ENCODE results near the gene SBF1.

Gene SBF1

DNA sequence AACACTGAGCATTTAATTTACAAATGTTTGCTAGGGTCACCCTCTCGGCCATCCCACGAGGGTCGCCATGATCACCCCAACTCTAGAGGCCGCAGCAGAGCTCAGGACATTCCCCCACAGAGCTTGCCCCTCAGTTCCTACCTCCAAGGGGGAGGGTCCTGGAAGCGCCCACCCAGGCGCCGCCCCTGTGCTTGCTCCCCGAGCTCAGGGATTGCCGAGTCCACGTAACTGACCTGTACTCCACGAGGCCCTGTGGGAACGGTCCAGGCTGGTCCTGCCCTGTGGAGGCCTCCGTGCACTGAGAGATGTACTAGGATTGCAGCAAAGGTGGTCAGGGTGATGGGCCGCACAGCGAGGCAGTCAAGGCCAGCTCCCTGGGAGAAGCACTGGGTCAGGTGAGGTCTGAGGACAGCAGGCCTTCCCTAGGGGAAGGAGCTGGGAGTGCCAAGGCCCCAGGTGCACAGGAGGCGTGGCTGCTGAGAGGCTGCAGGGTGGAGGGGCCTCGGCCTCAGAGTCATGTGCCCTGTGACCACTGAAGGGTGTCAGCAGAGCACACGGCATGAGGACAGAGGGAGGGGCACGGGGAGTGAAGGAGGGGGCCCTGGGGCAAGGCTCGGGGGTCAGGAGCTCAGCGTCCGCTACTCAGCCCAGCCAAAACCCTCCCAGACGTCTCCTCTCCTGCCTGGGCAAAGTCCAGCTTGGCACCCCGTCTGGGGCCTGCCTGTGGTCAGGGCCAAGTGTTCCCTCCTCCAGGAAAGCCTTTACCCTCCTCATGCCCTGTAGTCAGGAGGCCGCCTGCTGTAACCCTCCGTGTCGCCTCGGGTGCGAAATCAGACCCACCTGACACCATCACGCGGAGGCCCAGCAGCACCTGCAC, 9.4 kb upstream of the SBF1 start:
- no peak for DNase-seq

DNA sequence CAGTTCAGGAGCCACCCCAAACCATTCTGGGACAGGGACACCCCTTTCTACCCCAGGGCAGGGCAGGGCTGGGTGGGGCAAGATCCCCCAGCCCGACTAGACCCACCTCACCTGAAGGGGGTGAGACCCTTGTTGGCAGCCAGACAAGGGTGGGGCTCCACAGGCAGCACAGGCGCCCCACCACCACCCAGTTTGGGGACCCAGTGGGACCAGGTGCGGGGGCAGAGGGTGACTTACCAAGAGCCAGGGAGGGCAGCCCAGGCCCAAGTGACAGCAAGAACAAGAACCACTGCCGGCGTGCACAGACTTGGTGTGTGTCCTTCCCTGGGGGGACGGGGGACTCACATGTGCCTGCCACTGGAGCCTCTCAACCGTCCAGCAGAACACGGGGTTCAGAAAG, 8.7 kb upstream of the SBF1 start:
- DNase-seq = no peak

DNA sequence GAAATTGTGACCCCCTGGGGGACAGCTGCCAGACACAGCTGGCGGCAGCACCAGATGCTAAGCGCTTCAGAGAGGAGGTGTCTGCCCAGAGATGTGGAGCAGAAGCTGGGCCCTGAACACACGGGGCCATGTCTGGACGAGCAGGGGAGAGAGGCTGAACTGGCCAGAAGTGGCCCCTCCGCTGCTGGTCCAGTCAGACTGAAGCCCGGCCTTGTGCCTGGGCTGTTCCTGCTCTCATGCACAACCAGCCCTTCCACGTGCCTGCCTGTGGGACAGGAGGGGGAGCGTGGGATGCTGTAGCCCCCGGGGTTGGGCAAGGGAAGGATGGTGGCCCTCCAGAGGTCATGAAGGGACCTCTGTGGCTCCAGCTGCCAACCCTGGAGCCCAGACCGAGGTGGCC, 8.3 kb upstream of the SBF1 start:
- no peak for DNase-seq

GRCh38 chr22:50482107-50483074, 7.6 kb upstream of the SBF1 start:
- no peak for DNase-seq

- no peak for DNase-seq
These were observed 6.7 kb upstream of the SBF1 start, which contains the start of gene ADM2 for GRCh38 chr22:50481440-50482106. TSS of gene ADM2 (plus strand) at chr22:50481543. CDS start at chr22:50481848, 305 bp downstream.

GRCh38 chr22:50481045-50481439, 6.2 kb upstream of the SBF1 start:
- no peak for DNase-seq

DNA sequence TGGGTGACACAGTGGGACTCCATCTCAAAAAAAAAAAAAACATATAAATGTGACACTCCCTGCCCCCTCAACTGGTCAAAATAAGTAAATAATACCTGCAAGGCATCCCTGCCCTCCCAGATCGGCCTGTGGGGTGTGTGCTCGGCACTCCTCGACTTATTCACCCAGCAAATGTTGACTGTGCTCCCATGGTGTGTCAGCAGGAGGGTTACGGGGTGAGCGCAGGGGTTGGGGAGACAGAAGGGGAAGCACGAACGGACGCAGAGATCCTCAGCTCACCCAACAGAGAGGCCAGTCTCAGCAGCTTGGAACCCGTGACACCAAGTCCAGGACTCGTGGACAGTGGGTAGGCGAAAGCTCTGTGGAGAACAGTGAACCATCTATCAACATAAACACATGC, 4.9 kb upstream of the SBF1 start:
- no peak for DNase-seq

- no peak for DNase-seq
These were observed 3.1 kb upstream of the SBF1 start for GRCh38 chr22:50477923-50478322.

DNA sequence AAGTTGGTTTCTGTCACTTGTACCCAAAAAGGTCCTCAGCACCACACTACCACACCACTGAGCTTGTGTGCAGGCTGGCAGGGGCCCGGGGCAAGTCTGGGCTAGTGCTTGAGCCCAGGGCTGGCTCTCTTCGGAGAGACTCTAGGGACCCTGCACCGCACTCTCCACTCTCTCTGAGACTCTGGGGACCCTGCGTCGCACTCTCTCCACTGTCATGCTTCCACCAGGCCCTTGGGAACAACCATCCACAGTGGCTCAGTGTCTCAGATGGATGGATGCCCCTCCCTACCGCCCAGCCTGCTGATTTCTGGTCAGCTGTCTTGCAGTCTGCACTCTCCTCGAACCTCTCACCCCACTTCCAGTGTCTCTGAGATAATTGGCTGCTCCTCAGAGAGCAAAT, 2.0 kb upstream of the SBF1 start:
- DNase-seq = no peak

GRCh38 chr22:50475652-50476002, 792 bp upstream of the SBF1 start:
- no peak for DNase-seq

DNA sequence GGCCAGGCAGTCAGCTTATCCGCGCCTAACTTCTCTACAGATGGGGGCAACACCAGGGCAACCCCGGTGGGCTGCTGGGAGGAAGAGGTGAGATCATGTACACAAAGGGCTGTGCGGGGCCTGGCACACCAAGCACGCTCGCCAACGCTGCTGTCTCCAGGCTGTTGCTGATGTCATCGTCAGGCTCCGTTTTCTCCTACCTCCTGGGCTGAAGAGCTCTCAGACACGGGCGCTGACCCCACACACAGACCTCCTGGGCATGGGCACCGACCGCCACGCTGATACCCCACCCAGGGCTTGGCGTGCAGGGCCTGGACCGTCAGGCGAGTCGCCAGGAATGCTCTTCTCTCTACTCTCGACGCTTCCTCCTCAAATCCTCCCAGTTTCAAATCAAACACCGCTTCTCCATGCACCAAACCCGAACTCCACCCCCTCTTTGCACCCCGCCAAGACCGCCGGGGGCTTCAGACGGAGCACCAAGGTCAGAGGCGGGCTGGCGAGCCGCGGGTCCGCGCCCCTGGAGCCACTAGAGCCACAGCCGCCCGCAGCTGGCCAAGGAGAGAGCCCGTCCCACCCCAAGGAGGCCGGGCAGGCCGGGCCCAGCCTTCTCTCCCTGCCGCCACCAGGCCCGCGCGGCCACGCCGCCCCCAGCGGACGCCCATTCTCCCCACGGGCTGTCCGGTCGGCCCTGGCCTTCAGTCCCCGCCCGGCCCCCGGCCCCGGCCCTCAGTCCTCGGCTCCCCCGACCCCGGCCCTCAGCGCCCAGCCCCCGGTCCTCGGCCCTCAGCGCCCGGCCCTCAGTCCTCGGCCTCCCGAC, 772 bp downstream of the SBF1 start:
- no peak for DNase-seq

GRCh38 chr22:50473088-50473487, 1.7 kb downstream of the SBF1 start:
- no peak for DNase-seq

GRCh38 chr22:50471962-50472361, 2.9 kb downstream of the SBF1 start:
- DNase-seq = no peak

- DNase-seq = no peak
These were observed 3.5 kb downstream of the SBF1 start for GRCh38 chr22:50471197-50471847.

DNA sequence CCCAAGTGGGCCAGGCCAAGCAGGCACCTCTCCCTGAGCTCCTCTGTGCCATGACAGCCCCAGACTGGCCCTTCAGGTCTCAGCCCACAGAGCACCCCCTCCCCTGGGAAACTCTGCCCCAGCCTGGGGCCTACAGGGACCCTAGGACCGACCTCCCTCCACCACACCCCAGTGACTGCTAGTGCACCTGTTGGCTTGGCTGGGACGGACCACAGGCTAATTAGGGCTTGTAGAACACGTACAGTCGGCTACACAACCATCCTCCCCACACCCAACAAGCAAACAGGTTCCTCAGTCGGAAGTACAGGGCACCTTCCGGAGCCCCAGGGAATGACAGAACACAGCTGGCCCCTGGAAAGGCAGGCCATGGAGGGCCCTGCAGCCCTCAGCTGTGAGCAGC, 4.3 kb downstream of the SBF1 start:
- no peak for DNase-seq

DNA sequence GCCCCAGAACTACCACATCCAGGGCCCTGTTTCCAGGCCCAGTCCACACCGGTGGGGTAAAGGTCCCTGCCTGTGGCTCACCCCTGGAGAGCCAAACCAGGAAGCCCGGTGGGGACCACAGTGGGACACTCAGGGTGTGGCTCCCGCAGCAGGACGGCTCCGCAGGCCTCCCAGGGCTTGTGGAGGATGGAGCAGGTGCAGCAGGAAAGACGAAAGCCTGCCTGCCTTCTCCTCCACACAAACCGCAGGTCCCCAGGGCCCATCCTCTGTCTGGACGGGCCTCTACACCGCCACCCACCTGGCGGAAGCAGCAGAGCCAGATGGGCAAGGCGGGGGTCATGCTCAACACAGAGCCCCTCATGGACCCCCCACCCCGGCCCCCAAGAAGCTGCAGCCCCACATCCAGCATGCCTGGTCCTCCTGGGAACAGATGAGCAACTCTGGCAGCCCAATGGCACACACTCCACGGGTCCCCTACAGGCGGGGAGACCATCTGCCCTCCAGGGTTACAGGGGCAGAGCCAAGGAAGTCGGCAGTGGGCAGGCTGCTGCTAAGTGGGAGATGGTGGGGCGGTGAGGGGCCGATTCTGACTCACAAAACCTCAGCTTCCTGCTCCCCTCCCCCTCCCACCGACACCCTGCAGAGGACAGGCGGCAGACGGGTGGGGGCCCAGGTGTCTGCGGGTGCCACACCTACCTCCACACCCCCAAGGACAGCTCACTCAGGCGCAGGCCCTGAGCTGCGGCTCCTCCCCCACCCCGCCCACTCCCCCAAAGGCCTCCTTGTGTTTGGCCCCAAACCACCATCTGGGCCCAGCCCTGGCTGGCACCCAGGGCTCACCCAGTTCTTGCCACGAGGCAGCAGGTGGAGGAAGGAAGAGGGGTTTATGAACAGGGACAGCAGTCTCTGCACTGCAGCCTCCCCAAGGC, 5.2 kb downstream of the SBF1 start:
- DNase-seq = peak; percentile 44

GRCh38 chr22:50468626-50469025, 6.2 kb downstream of the SBF1 start:
- DNase-seq = no peak

DNA sequence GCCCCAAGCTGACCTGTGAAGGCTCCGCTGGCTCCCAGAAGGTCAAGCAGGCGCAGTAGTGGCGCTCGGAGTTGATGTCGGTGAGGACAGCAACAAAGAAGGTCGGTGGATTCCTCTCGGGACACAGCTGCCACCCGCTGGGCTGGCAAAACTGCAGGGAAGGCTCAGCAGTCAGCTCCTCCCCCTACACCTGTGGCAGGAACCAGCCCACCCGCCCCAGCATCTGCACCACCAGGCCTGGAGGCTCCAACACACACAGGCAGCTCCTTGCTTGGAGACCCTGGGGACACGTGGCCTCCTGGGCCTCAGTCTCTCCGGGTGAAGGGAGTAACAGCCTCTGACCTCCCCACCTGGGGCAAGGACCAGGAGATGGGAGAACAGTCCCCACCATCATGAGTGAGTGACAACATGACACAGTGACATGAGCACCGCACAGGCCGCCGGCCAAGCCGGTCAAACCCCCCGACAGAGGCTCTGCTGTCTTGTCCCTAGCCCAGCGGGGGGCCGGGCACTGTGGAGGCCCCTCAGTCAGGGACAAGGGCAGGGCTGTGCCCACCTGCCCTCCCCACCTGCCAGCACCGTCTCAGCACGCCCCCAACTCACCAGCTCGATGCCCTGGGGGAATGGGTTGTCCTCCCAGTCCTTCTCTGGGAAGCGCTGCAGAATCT, 6.9 kb downstream of the SBF1 start:
- no peak for DNase-seq

DNA sequence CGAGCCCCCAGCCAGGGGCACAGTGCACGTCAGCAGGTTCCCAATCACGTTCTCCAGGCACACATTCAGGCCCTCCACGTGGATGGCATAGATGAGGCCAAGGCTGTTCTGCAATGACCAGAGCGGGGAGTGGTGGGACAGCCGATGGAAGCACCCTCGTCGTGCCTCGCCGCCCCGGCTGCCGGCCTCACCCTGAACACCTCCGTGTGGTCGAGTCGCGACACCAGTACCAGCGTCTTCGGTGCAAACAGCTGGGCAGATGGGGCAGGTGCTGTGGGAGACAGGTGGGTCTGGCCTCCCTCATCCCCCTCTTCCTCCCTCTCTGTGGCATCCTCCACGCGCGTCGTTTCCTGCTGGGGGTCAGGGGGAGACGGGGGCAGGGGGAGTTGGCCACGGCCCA, 7.5 kb downstream of the SBF1 start:
- DNase-seq = no peak

Measured in NCI-H526 treated with DMSO at 0.1 percent for 48 hours (cell line).